Stomach (tissue), 4 donors: ENCODE measurements around the gene POGZ.

Experiments used
- CTCF ChIP-seq, 7 experiments: fragments of 450-650 bp in 4 of 7; fragments of 200-600 bp in 3 of 7; sonication (generic) in 3 of 7; IDR thresholded peaks; one replicate each; pipeline ENCODE4 v1.5.1; 2016 to 2019; ENCODE audit warnings: antibody characterized with exemption in 7 of 7, control low read depth in 2 of 7, mild to moderate bottlenecking in 1 of 7
- EP300 ChIP-seq: sonication (generic); formaldehyde crosslinking; IDR thresholded peaks from one replicate; pipeline ENCODE4 v1.6.1; 2017; ENCODE audit warnings: antibody characterized with exemption
- POLR2A ChIP-seq, 4 donors: fragments of 450-650 bp; IDR thresholded peaks; one replicate each; pipeline ENCODE4 v1.6.1; 2016; ENCODE audit warnings: antibody characterized with exemption in 4 of 4, control low read depth in 2 of 4, mild to moderate bottlenecking in 1 of 4, moderate library complexity in 1 of 4

- TF ChIP-seq EP300 (no peak), POLR2A (IDR thresholded peaks at IDR 0.05) (no peak), CTCF (IDR thresholded peaks at IDR 0.05) (no peak)
These were observed 40.1 kb upstream of the POGZ start for GRCh38 chr1:151499365-151499764.
